ENCODE data around the gene LHFPL2. TPM values are rescaled to one million over a fixed set of nuclear protein-coding genes. Genes with fewer than 3 reads are reported as not detected.

Gene LHFPL2
- total RNA-seq, 2 experiments from 2014 or later = 0.27 to 0.31 TPM

DNA sequence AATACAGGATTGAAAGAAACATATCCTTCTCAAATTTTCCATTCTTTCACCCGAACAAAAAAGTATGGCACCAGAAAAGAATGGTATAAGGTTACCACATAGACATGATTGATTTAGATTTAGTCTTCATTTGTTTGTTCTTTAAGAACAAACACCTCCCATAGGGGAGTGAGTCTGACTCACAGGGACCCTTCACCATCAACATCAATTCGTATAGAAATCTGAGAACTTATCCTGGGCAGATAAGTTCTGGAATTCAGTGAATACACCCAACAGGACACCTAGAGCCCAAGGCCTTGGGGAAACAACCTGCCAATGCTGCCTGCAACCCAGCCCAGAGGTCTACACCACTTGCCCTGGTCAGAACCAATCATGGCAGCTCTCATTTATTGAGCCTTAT lies 46.2 kb downstream of the LHFPL2 start:
- POLR2A ChIA-PET = no interaction called here
- CTCF ChIA-PET = no interaction called here

DNA sequence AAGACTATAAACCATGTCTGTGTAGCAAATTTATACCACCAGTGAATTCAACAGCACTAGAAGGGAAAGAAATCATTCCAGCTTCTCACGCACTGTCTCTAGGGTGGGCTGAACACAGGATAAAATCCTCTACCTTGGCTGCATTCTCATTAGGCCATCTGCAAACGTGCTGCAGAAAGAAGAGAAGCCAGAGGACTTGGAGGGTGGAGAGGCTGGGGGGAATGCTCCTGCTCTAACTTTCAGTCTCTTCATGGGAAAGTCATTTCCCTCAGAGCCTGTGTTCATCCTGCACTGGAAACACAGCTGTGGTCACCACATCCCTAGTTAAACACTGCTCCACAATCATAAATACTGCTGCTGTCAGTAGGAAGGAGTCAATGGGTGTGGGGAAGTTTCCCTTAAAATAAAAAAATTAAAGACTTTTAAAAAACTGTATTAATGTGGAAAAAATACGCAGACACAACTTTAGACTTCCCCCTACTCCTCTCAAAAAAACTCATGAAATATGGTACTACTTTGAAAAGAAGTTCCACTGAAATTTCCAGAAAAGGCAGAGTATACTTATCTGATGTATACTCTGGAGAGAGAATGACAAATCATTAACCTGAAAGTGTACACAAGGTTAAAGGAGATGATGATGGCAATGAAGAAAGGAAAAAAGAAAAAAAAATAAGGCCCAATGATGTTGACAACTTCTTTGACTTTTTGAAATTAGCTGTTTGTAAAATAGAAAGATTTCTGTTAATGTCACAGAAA lies 46.8 kb downstream of the LHFPL2 start:
- CTCF ChIA-PET = interaction anchor here (0.6 kb wide), 1 partner anchor 46 kb away, joined by 3 read pairs; no protein-coding TSS in a partner anchor
- POLR2A ChIA-PET = no interaction called here

- ChIA-PET CTCF (no interaction called here), POLR2A (no interaction called here)
Measured at GRCh38 chr5:78600687-78601414, 47.7 kb downstream of the LHFPL2 start.

- CTCF ChIA-PET = no interaction called here
- POLR2A ChIA-PET = no interaction called here
Measured at GRCh38 chr5:78598973-78599372, 49.6 kb downstream of the LHFPL2 start.

DNA sequence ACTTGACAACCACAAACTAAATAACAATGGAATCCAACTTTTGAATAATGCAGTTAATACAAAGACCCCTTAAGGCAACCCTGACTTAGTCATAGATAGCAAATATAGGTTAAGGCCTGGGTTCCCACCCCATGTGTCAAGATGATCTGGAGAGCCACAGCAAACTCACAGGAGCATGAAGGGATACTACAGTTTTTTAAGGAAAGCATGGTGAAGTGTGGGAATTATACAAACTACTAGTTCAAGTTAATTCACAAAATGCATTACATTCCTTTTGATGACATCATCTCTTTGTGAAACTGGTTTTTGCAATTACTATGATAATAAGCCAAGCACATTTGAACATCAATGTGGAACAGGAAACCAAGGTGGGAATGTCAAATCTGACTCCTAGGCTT lies 50.6 kb downstream of the LHFPL2 start:
- CTCF ChIA-PET = interaction anchor here (0.6 kb wide), 1 partner anchor 250 kb away, joined by 3 read pairs; no protein-coding TSS in a partner anchor
- POLR2A ChIA-PET = no interaction called here

DNA sequence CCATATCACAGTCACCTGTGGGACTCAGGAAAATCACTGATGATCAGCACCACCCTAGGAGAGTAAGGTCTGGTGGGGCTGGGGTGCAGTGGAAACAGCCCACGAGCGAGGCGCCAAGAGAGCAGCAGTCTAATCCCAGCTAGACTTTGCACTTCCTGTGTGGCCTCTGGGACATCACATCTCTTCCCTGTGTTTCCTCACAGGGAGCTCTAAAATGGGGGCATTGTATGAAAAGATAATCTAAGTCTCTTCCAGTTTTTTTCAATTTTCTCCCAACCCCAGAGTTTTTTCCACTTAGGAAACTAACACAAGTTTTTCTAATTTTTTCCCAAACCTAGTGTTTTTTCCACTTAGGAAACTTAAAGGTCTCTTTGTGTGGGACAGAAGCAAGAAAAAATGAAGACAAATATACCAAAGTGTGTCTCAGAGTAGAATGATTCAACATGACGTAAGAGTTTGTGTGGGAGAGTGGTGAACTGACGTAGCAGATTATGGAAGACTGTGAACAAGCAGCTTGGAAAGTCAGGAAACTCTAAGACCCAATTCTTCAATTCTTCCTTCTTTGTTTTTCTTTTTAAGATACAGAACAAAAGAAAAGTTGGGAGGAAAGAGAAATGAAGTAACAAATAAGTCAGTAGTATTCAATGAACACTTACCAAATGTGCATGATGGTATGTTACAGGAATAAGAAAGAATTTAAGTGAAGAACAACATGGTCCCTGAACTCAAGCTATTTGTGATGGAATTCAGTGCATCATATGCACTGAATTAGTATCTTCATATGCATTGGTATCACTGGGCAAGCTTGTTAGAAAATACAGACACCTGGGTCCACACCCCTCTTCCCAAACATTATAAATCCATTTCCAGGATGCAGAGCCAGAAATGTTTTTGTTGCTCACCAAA lies 51.3 kb downstream of the LHFPL2 start:
- POLR2A ChIA-PET = no interaction called here
- CTCF ChIA-PET = interaction anchor here (0.6 kb wide), 1 partner anchor 250 kb away, joined by 3 read pairs; no protein-coding TSS in a partner anchor

- POLR2A ChIA-PET = no interaction called here
- CTCF ChIA-PET = no interaction called here
Measured at GRCh38 chr5:78595458-78595921, 53.1 kb downstream of the LHFPL2 start.

- ChIA-PET POLR2A (no interaction called here), CTCF (no interaction called here)
Measured at GRCh38 chr5:78594610-78595457, 53.7 kb downstream of the LHFPL2 start.

GRCh38 chr5:78594021-78594420 lies 54.6 kb downstream of the LHFPL2 start:
- ChIA-PET POLR2A (no interaction called here), CTCF (no interaction called here)

DNA sequence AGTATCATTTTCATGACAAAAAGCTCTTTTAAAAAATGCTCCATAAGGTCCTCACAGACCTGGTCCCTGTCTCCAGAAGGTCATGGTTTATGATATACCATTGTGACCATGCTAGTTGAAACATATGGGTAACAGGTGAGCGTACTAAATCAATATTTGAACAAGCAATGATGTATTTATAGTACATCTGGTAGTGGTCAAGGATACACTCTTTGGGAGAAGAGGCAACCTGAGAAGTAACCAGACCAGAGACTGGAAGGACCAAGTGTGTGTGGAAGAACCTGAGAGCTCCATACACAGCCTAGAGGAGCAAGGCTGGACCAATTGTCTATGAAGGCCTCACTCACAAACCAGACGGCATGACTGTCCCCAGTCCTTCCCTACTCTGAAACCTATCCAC lies 55.1 kb downstream of the LHFPL2 start:
- ChIA-PET POLR2A (no interaction called here), CTCF (no interaction called here)

GRCh38 chr5:78592735-78593386 lies 55.7 kb downstream of the LHFPL2 start:
- ChIA-PET CTCF (no interaction called here), POLR2A (no interaction called here)

GRCh38 chr5:78591972-78592700 lies 56.4 kb downstream of the LHFPL2 start:
- ChIA-PET POLR2A (no interaction called here), CTCF (no interaction called here)

GRCh38 chr5:78591138-78591612 lies 57.4 kb downstream of the LHFPL2 start:
- POLR2A ChIA-PET = no interaction called here
- CTCF ChIA-PET = no interaction called here

GRCh38 chr5:78589923-78590322 lies 58.6 kb downstream of the LHFPL2 start:
- ChIA-PET POLR2A (no interaction called here), CTCF (no interaction called here)

DNA sequence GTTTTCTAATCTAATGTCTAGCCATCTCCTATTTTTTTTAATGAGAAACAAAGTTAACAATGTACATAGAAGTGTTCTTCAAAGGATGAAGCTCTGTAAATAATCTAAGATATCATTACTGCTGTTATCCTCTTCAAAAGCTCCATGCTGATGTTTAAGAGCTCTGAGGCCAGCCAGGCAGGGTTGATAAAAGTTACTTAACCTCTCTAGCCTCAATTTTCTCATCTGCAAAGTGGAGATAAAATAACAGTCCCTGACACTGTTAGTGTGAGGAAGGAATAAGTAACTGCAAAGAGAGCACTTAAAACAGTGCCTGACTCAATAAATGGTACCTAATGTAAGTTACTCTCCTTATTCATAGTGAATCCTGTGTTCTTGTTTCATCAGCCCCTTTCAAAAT lies 60.1 kb downstream of the LHFPL2 start:
- POLR2A ChIA-PET = no interaction called here
- CTCF ChIA-PET = no interaction called here

- CTCF ChIA-PET = no interaction called here
- POLR2A ChIA-PET = no interaction called here
Measured at GRCh38 chr5:78587775-78588291, 60.7 kb downstream of the LHFPL2 start.

DNA sequence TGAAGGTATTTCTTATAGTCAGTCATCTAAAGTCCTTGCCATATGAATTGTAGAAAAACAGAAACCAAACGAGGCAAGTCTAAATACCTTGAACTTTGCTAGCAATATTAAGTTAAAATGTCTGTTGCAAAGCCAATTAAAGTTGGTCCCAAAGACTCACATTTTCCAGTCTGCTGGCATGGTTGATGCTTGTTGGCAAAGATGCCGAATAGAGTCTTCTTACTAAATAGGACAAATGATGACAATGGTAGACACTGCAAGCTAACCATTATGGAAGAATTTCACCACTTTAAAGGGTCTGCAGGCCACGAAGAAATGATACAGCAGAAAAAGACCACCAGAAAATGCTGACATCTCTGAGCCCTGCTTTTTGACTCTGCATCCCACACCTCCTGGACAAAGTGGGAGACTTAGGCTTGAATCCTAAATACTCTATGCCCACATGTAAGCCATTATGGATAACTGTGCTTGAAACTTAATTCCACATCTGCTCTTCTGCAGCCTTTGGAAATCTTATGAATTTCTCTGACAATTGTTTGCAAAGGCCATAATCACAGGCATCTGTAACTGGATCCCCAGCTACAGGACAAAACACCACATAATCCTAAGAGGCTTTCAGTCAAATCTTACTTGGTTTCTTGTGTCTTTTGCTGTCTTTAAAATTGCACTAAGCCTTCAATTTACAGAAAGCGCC lies 61.3 kb downstream of the LHFPL2 start:
- ChIA-PET POLR2A (no interaction called here), CTCF (no interaction called here)

- POLR2A ChIA-PET = no interaction called here
Measured at GRCh38 chr5:78586251-78586650, 62.3 kb downstream of the LHFPL2 start.

More at GRCh38 chr5:78586251-78586650, 62.3 kb downstream of the LHFPL2 start:
- CTCF ChIA-PET = no interaction called here

Measured in activated CD8-positive, alpha-beta memory T cell treated with anti-CD3 and anti-CD28 coated beads for 36 hours (primary cell).